ENCODE data around the gene KCNG2.

The KCNG2 gene

GRCh38 chr18:79787865-79788733, 9.6 kb upstream of the KCNG2 start:
- H3K36me3 ChIP-seq (ENCODE audit: low read depth), result no peaks in the 10 kb centered on the region
- DNase-seq (ENCODE audit: low spot score), result peak; percentile 27
- ATAC-seq (ENCODE audit: low read depth), result no peak
- peaks cover 18% of the 10 kb centered on the region for H3K27me3 ChIP-seq (ENCODE audit: insufficient read depth, poor library complexity, severe bottlenecking)
- peak overlapping the region; percentile 1 for H3K4me3 ChIP-seq (ENCODE audit: severe bottlenecking)
- H3K27ac ChIP-seq (ENCODE audit: poor library complexity, severe bottlenecking), result no peak overlapping the region
- no peak for TF ChIP-seq CTCF (IDR thresholded peaks at IDR 0.05; ENCODE audit: poor library complexity, severe bottlenecking)
- H3K9me3 ChIP-seq (ENCODE audit: severe bottlenecking), result no peaks in the 10 kb centered on the region
- peaks cover 21% of the 10 kb centered on the region for H3K4me1 ChIP-seq (ENCODE audit: insufficient read depth, poor library complexity, severe bottlenecking)

- H3K27me3 ChIP-seq (ENCODE audit: insufficient read depth, poor library complexity, severe bottlenecking), result peaks cover 18% of the 10 kb centered on the region
- peaks cover 21% of the 10 kb centered on the region for H3K4me1 ChIP-seq (ENCODE audit: insufficient read depth, poor library complexity, severe bottlenecking)
These were observed 9.0 kb upstream of the KCNG2 start for GRCh38 chr18:79788734-79789085.

GRCh38 chr18:79789091-79789891, 8.4 kb upstream of the KCNG2 start:
- no peak for ATAC-seq (ENCODE audit: low read depth)
- no peak for TF ChIP-seq CTCF (IDR thresholded peaks at IDR 0.05; ENCODE audit: poor library complexity, severe bottlenecking)

More at GRCh38 chr18:79788734-79789085, 9.0 kb upstream of the KCNG2 start:
- ATAC-seq (ENCODE audit: low read depth) (no peak), DNase-seq (ENCODE audit: low spot score) (peak; percentile 56)
- H3K9me3 ChIP-seq (ENCODE audit: severe bottlenecking), result no peaks in the 10 kb centered on the region
- no peaks in the 10 kb centered on the region for H3K36me3 ChIP-seq (ENCODE audit: low read depth)
- TF ChIP-seq CTCF (IDR thresholded peaks at IDR 0.05; ENCODE audit: poor library complexity, severe bottlenecking), result no peak
- no peak overlapping the region for H3K4me3 ChIP-seq (ENCODE audit: severe bottlenecking)
- H3K27ac ChIP-seq (ENCODE audit: poor library complexity, severe bottlenecking), result no peak overlapping the region

GRCh38 chr18:79789901-79790890, 7.5 kb upstream of the KCNG2 start:
- no peak overlapping the region for H3K4me3 ChIP-seq (ENCODE audit: severe bottlenecking)
- H3K4me1 ChIP-seq (ENCODE audit: insufficient read depth, poor library complexity, severe bottlenecking), result peaks cover 21% of the 10 kb centered on the region
- peak overlapping the region; percentile 79 for H3K27ac ChIP-seq (ENCODE audit: poor library complexity, severe bottlenecking)
- ATAC-seq (ENCODE audit: low read depth), result no peak
- TF ChIP-seq CTCF (IDR thresholded peaks at IDR 0.05; ENCODE audit: poor library complexity, severe bottlenecking), result no peak
- H3K36me3 ChIP-seq (ENCODE audit: low read depth), result no peaks in the 10 kb centered on the region
- H3K9me3 ChIP-seq (ENCODE audit: severe bottlenecking), result no peaks in the 10 kb centered on the region
- peak; percentile 61 for DNase-seq (ENCODE audit: low spot score)
- H3K27me3 ChIP-seq (ENCODE audit: insufficient read depth, poor library complexity, severe bottlenecking), result peaks cover 18% of the 10 kb centered on the region

More at GRCh38 chr18:79789091-79789891, 8.4 kb upstream of the KCNG2 start:
- H3K4me1 ChIP-seq (ENCODE audit: insufficient read depth, poor library complexity, severe bottlenecking), result peaks cover 21% of the 10 kb centered on the region
- no peak overlapping the region for H3K4me3 ChIP-seq (ENCODE audit: severe bottlenecking)
- no peaks in the 10 kb centered on the region for H3K9me3 ChIP-seq (ENCODE audit: severe bottlenecking)
- H3K36me3 ChIP-seq (ENCODE audit: low read depth), result no peaks in the 10 kb centered on the region
- H3K27ac ChIP-seq (ENCODE audit: poor library complexity, severe bottlenecking), result no peak overlapping the region
- H3K27me3 ChIP-seq (ENCODE audit: insufficient read depth, poor library complexity, severe bottlenecking), result peaks cover 18% of the 10 kb centered on the region
- DNase-seq (ENCODE audit: low spot score), result peak; percentile 52

Data from RWPE2 (cell line).